Anterior cingulate cortex (tissue), 58 donors: ENCODE measurements around the gene PCDHB16.
"Not testable (repeated sequence)": the region's sequence is repeated elsewhere in the genome, so short reads cannot be mapped to it uniquely, and the experiment has no call there.

Experiments
- DNase-seq, 58 donors: peaks; one replicate each; lab custom pipeline; 2025; lab: John Stamatoyannopoulos, UW

PCDHB16 gene

GRCh38 chr5:141182248-141182647, at the start of gene PCDHB16:
Gene PCDHB16, plus strand, starts transcription at chr5:141182387. Its CDS starts 173 bp downstream, at chr5:141182560.
- peak in 10 of 58 donors; percentile 5 to 35 (median 16) for DNase-seq

GRCh38 chr5:141135030-141135717, 47.0 kb upstream of the PCDHB16 start, which contains the start of gene PCDHB5:
Gene PCDHB5, plus strand, starts transcription at chr5:141135206. Its CDS starts 229 bp downstream, at chr5:141135435.
- peak in 3 of 58 donors; percentile 1 to 10 (median 7) for DNase-seq

- no peak for DNase-seq
Measured at GRCh38 chr5:141135718-141136266, 46.4 kb upstream of the PCDHB16 start.

- not testable (repeated sequence) for DNase-seq
Measured at GRCh38 chr5:141137346-141137745, 44.8 kb upstream of the PCDHB16 start.

- DNase-seq, result no peak
Measured at GRCh38 chr5:141149812-141150211, 32.4 kb upstream of the PCDHB16 start, which contains the start of gene PCDHB6. Gene PCDHB6, plus strand, starts transcription at chr5:141150057. Its CDS starts 201 bp downstream, at chr5:141150258.

- no peak for DNase-seq
Measured at GRCh38 chr5:141150224-141150992, 31.8 kb upstream of the PCDHB16 start.

GRCh38 chr5:141150993-141151325, 31.2 kb upstream of the PCDHB16 start:
- no peak for DNase-seq

- DNase-seq, result not testable (repeated sequence)
Measured at GRCh38 chr5:141151632-141152031, 30.6 kb upstream of the PCDHB16 start.

GRCh38 chr5:141152096-141152495, 30.1 kb upstream of the PCDHB16 start:
- not testable (repeated sequence) for DNase-seq

GRCh38 chr5:141155540-141156374, 26.4 kb upstream of the PCDHB16 start:
- peak in 1 of 58 donors; percentile 0 for DNase-seq

GRCh38 chr5:141157356-141157755, 24.8 kb upstream of the PCDHB16 start:
- DNase-seq, result not testable (repeated sequence)

- DNase-seq, result not testable (repeated sequence)
Measured at GRCh38 chr5:141157901-141158300, 24.3 kb upstream of the PCDHB16 start.

GRCh38 chr5:141172381-141173204, 9.6 kb upstream of the PCDHB16 start, which contains the start of gene PCDHB7:
Gene PCDHB7, plus strand, starts transcription at chr5:141172644. Its CDS starts 192 bp downstream, at chr5:141172836.
- DNase-seq, result peak in 2 of 58 donors; percentile 11

- DNase-seq, result not testable (repeated sequence)
Measured at GRCh38 chr5:141174291-141175104, 7.7 kb upstream of the PCDHB16 start.

GRCh38 chr5:141175933-141176332, 6.3 kb upstream of the PCDHB16 start:
- DNase-seq, result no peak

- DNase-seq, result not testable (repeated sequence)
Measured at GRCh38 chr5:141177577-141178191, 4.5 kb upstream of the PCDHB16 start, which contains the start of gene PCDHB8. Gene PCDHB8, plus strand, starts transcription at chr5:141177790. Its CDS starts 245 bp downstream, at chr5:141178035.

- not testable (repeated sequence) for DNase-seq
Measured at GRCh38 chr5:141179371-141179770, 2.8 kb upstream of the PCDHB16 start.

GRCh38 chr5:141179876-141180275, 2.3 kb upstream of the PCDHB16 start:
- DNase-seq, result not testable (repeated sequence)
